Stomach (tissue), 4 donors: Measurements from ENCODE around the gene COL4A1.

Experiments
- CTCF ChIP-seq, 7 experiments: fragments of 450-650 bp in 4 of 7; fragments of 200-600 bp in 3 of 7; sonication (generic) in 3 of 7; IDR thresholded peaks; one replicate each; pipeline ENCODE4 v1.5.1; 2016 to 2019; ENCODE audit warnings: antibody characterized with exemption in 7 of 7, control low read depth in 2 of 7, mild to moderate bottlenecking in 1 of 7
- EP300 ChIP-seq: sonication (generic); formaldehyde crosslinking; IDR thresholded peaks from one replicate; pipeline ENCODE4 v1.6.1; 2017; ENCODE audit warnings: antibody characterized with exemption
- POLR2A ChIP-seq, 4 donors: fragments of 450-650 bp; IDR thresholded peaks; one replicate each; pipeline ENCODE4 v1.6.1; 2016; ENCODE audit warnings: antibody characterized with exemption in 4 of 4, control low read depth in 2 of 4, mild to moderate bottlenecking in 1 of 4, moderate library complexity in 1 of 4

DNA sequence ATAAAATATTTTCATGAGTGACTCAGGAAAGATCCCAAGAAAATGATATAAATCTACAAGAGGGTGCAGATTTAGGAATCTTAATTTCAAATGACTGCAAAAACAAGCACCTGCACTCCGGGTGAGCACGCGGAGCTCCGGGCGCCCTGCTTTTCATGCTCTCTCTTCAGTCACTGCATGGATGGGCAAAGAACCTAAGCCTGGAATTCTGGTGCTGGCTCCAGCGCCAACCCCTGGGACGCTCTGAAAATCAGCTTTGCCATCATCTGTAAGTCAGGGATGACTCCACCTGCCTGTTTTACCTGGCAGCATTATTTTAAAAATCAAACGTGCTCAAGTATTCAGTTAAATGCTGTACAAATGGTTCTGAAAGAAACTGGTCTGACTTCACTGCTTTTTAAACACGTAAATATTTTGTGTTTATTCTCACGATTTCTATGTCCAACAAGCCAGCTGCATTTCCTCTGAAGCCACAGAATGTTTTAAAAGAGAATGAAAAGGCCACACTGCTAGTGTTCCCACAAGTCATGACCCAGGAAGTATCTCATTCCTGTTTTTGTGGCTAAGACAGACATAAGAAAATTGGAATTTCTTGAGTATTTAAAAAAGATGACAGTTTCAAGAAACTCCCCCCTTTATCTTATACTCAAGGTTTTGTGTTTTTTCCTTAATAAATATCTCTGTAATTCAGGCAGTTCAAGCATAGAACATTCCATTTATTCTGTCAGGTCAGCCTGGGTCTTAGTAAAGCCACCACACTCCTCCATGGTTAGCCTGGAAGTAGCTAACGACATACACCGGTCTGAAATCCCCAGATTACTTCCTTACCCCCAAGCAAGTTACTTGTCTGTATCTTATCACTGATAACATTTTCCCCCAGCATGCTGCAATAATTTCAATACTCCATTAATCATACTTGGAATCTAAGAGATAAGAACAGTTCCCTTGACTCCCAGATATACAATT lies 81.1 kb downstream of the COL4A1 start:
- TF ChIP-seq CTCF (IDR thresholded peaks at IDR 0.05) (no peak), POLR2A (IDR thresholded peaks at IDR 0.05) (no peak), EP300 (no peak)
